Smooth muscle cell (in vitro differentiated cells): ENCODE measurements around the gene EFCC1. TPM values are rescaled to one million over a fixed set of nuclear protein-coding genes. Genes with fewer than 3 reads are reported as not detected.

Source experiments
- DNase-seq: peaks from one replicate; lab custom pipeline; 2025; ENCODE audit not compliant: unreplicated experiment; lab: John Stamatoyannopoulos, UW
- H2AFZ ChIP-seq: fragments of 200-600 bp; sonication (generic); 2 replicates; pipeline ENCODE4 v1.6.0; 2016; ENCODE audit warnings: antibody characterized with exemption, low read depth, mild to moderate bottlenecking
- H3F3A ChIP-seq: fragments of 200-600 bp; sonication (generic); 2 replicates; pipeline ENCODE4 v1.6.0; 2017; ENCODE audit warnings: antibody characterized with exemption, low read depth
- H3K27ac ChIP-seq: fragments of 200-600 bp; sonication (generic); 2 replicates; pipeline ENCODE4 v1.5.1; 2016; ENCODE audit warnings: low read depth, mild to moderate bottlenecking
- H3K27me3 ChIP-seq: fragments of 200-600 bp; sonication (generic); 2 replicates; pipeline ENCODE4 v1.6.1; 2016; ENCODE audit warnings: low read depth, mild to moderate bottlenecking
- H3K36me3 ChIP-seq: fragments of 200-600 bp; sonication (generic); 2 replicates; pipeline ENCODE4 v1.5.1; 2016; ENCODE audit warnings: low read depth
- H3K4me1 ChIP-seq: fragments of 200-600 bp; sonication (generic); 2 replicates; pipeline ENCODE4 v1.5.1; 2016; ENCODE audit warnings: low read depth
- H3K4me2 ChIP-seq: fragments of 200-600 bp; sonication (generic); 2 replicates; pipeline ENCODE4 v1.6.0; 2016; ENCODE audit warnings: mild to moderate bottlenecking
- H3K4me3 ChIP-seq: fragments of 200-600 bp; sonication (generic); 2 replicates; pipeline ENCODE4 v1.5.1; 2016; ENCODE audit warnings: mild to moderate bottlenecking
- H3K79me2 ChIP-seq: fragments of 200-600 bp; sonication (generic); 2 replicates; pipeline ENCODE4 v1.6.0; 2016; ENCODE audit warnings: low read depth, mild to moderate bottlenecking
- H3K9ac ChIP-seq: fragments of 200-600 bp; sonication (generic); 2 replicates; pipeline ENCODE4 v1.6.0; 2016; ENCODE audit warnings: low read depth
- H3K9me3 ChIP-seq: fragments of 200-600 bp; sonication (generic); replicated peaks from 2 replicates; pipeline ENCODE4 v1.5.1; 2016; ENCODE audit warnings: low read depth
- H4K20me1 ChIP-seq: fragments of 200-600 bp; sonication (generic); 2 replicates; pipeline ENCODE4 v1.6.0; 2016; ENCODE audit warnings: low read depth
- WGBS: methylation state at CpG from one replicate; pipeline ENCODE4 v1.1.7; 2016; ENCODE audit warnings: low lambda C conversion rate; 5-methylcytosine and 5-hydroxymethylcytosine counted together
- polyA plus RNA-seq: library from polyadenylated mRNA; unstranded; fragments of >200 nt; fragmentation: Nextera tagmentation; extraction: Ambion mirVana; gene quantifications from 2 replicates; pipeline ENCODE4 v1.2.1, GENCODE V29; 2016
- total RNA-seq: library from RNA; depleted of rRNA; stranded (reverse); fragments of >200 nt; gene quantifications from 2 replicates; pipeline ENCODE4 v1.2.3, GENCODE V29; 2014
- TF ChIP-seq, protein P1 (sequence below): fragments of 200-600 bp; sonication (generic); IDR thresholded peaks from 2 replicates; pipeline ENCODE4 v1.5.1; 2017; ENCODE audit warnings: borderline replicate concordance, mild to moderate bottlenecking, antibody characterized with exemption; ENCODE audit not compliant: insufficient read depth, poor library complexity, severe bottlenecking

Gene EFCC1
- total and polyA plus RNA-seq, 2 experiments from 2014 or later, result 0.26 TPM; not detected in 1

DNA sequence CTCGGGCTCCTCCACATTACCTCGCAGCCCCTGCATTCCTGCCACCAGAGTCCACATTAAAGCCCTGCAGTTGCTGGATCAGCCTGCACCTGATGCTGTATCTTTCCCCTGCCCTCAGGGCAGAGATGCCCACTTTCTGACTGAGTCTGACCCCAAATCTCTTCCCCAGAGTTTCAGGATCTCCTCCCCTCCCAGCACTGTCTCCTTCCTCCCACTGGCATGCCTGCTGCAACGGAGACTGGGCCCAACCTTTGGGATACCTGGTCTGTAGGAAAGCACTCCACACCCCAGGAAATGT, 38.9 kb downstream of the EFCC1 start:
- no peak overlapping the region for H3K9ac ChIP-seq
- no peak overlapping the region for H3K27ac ChIP-seq
- TF ChIP-seq, protein P1, sequence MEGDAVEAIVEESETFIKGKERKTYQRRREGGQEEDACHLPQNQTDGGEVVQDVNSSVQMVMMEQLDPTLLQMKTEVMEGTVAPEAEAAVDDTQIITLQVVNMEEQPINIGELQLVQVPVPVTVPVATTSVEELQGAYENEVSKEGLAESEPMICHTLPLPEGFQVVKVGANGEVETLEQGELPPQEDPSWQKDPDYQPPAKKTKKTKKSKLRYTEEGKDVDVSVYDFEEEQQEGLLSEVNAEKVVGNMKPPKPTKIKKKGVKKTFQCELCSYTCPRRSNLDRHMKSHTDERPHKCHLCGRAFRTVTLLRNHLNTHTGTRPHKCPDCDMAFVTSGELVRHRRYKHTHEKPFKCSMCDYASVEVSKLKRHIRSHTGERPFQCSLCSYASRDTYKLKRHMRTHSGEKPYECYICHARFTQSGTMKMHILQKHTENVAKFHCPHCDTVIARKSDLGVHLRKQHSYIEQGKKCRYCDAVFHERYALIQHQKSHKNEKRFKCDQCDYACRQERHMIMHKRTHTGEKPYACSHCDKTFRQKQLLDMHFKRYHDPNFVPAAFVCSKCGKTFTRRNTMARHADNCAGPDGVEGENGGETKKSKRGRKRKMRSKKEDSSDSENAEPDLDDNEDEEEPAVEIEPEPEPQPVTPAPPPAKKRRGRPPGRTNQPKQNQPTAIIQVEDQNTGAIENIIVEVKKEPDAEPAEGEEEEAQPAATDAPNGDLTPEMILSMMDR, result no peak
- no peak overlapping the region for H3K4me3 ChIP-seq
- H4K20me1 ChIP-seq, result no peaks in the 10 kb centered on the region
- no peaks in the 10 kb centered on the region for H3K27me3 ChIP-seq
- DNase-seq, result no peak
- no peaks in the 10 kb centered on the region for H3K9me3 ChIP-seq
- no peaks in the 10 kb centered on the region for H3K79me2 ChIP-seq
- WGBS, result 83% methylated on average over 3 of the region's 3 CpGs
- H3K4me2 ChIP-seq, result no peak overlapping the region
- no peaks in the 10 kb centered on the region for H3K36me3 ChIP-seq
- H3F3A ChIP-seq, result no peaks in the 10 kb centered on the region
- H3K4me1 ChIP-seq, result no peaks in the 10 kb centered on the region
- no peak overlapping the region for H2AFZ ChIP-seq

DNA sequence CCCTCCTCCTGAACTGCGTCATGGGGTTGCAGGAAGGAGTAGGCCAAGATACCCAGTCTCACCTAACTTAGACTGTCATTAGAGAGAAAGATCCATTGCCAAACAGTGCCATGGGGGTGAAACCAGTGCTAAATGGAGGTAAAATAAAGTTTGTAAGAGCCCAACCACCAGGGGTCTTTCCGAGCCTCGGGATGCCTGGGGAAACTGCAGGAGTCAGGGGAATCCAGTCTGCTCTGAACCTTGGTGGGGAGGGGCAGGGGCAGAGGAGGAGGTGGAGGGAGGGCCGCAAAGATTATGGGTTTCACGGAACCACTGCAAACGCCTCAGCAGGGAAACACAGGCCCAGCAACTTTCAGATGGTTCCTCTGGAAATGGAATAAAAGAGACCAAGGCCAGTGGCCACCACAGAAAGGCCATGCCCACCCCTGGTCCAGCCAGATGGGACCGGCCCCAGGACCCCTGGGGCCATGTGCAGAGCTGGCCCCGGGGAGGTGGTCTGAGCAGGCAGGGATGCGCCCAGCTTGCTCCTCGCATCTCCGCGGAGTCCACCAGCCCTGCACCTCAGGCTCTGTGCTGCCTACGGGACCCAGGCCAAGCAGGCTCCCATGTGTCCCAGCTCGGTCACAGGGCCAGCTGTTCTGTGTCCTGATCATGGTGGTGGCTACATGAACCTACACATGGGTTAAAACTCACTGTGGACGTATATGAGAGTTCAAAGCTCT, 39.6 kb downstream of the EFCC1 start:
- Histone ChIP-seq H4K20me1 (no peaks in the 10 kb centered on the region), H3F3A (no peaks in the 10 kb centered on the region), H3K27me3 (no peaks in the 10 kb centered on the region), H3K9me3 (no peaks in the 10 kb centered on the region), H3K27ac (no peak overlapping the region), H3K4me2 (no peak overlapping the region), H3K9ac (no peak overlapping the region), H3K36me3 (no peaks in the 10 kb centered on the region), H2AFZ (no peak overlapping the region), H3K4me1 (no peaks in the 10 kb centered on the region), H3K4me3 (no peak overlapping the region), H3K79me2 (no peaks in the 10 kb centered on the region)
- DNase-seq, result no peak
- WGBS, result 89% methylated on average over 15 of the region's 15 CpGs
- TF ChIP-seq, protein P1, result no peak

DNA sequence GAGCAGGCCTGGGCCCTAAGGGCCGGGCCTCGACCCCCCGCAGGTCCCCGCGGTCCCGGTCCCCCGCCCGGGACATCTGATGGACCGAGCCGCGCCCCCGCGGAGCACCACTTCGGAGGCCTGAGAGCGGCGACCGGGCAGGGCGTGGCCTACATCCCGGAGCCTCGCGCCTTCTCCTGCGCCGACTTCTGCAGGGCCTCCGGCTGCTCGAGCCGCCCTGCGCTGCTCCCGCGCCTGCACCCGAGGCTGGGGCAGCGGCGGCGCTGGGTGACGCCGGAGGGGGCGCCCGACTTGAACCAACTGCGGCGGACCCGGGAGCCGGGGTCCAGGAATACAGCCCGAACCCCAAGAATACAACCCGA, 44.6 kb downstream of the EFCC1 start:
- Histone ChIP-seq H3K4me2 (no peak overlapping the region), H3K36me3 (no peaks in the 10 kb centered on the region), H3K9me3 (no peaks in the 10 kb centered on the region), H4K20me1 (no peaks in the 10 kb centered on the region), H3K4me1 (no peaks in the 10 kb centered on the region), H3K27ac (no peak overlapping the region), H3K79me2 (no peaks in the 10 kb centered on the region), H3F3A (no peaks in the 10 kb centered on the region), H3K4me3 (no peak overlapping the region), H3K9ac (no peak overlapping the region), H2AFZ (no peak overlapping the region), H3K27me3 (no peaks in the 10 kb centered on the region)
- TF ChIP-seq, protein P1, result no peak
- 97% methylated on average over 27 of the region's 43 CpGs for WGBS
- no peak for DNase-seq

DNA sequence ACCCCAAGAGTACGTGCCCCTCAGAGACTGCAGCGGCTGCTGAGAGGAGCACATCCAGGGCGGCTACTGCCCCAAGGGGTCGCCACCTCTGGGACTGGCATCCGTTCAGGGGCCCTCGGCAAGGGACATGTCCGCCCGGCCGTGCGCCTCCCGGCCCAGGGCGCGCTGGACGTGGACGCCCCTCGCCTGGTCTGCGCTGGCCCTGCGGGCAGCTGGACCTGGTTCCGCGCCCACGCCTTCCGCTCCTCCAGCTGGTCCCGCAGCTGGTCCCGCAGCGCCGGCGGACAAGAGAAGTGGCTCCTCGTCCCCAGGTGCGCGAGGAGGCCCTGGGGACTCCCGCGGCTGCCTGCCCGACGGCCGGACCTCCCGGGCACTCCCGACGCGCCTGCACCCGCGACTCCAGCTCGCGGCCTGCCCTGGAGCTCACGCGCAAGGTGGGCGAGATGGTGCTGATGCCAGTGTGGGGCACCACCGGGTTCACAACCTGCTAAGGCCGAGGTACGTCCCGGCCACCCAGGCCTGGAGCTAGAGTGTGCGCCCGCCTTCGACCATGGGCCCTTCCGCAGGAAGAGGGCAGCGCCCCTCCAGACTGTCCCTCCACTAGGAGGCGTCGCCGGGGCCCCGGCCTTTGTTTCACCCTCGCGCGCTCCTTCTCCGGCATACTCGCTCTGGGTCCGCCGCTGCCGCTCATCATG, 45.1 kb downstream of the EFCC1 start:
- Histone ChIP-seq H3K27ac (no peak overlapping the region), H3K4me1 (no peaks in the 10 kb centered on the region), H3K4me2 (no peak overlapping the region), H3K4me3 (no peak overlapping the region), H3K79me2 (no peaks in the 10 kb centered on the region), H3F3A (no peaks in the 10 kb centered on the region), H2AFZ (no peak overlapping the region), H3K36me3 (no peaks in the 10 kb centered on the region), H3K9me3 (no peaks in the 10 kb centered on the region), H3K27me3 (no peaks in the 10 kb centered on the region), H3K9ac (no peak overlapping the region), H4K20me1 (no peaks in the 10 kb centered on the region)
- TF ChIP-seq, protein P1, result no peak
- DNase-seq, result no peak
- 95% methylated on average over 67 of the region's 67 CpGs for WGBS
